ENCODE data around the gene HDGFL2.

Gene HDGFL2

DNA sequence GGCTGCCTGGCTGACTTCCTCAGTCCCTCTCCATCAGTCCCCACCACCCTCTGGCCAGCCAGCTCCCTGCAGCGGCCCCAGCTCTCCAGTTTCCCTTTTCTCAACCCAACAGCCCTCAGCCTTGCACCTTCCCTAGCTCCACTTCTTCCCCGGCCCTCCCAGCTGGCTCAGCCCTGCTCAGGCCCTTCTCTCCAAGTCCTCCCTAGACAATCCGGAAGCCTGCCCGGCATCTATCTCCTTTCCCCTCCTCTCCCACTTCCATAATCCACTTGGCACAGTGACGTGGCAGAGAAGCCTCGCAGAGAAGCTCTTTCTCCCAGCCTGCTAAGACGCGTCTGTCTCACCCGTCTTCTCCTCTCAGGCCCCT lies 15.6 kb upstream of the HDGFL2 start:
- Histone ChIP-seq H3K4me1 (ENCODE audit: control insufficient read depth in 1 of 2, insufficient read depth in 2 of 2, low read length in 2 of 2) (peaks cover 0 to 26% of the 10 kb centered on the region in 2 donors), H3K9me3 (ENCODE audit: control insufficient read depth in 1 of 2, low read length in 2 of 2) (no peaks in the 10 kb centered on the region), H3K4me3 (ENCODE audit: low read depth in 1 of 2, low read length in 2 of 2) (peak overlapping the region; percentile 68 to 74), H3K27me3 (ENCODE audit: low read depth, low read length) (no peaks in the 10 kb centered on the region), H3K36me3 (ENCODE audit: control insufficient read depth in 1 of 2, insufficient read depth in 2 of 2, low read length in 2 of 2) (peaks cover 10 to 28% of the 10 kb centered on the region in 2 donors), H3K27ac (ENCODE audit: low read length) (peak overlapping the region; percentile 77)

DNA sequence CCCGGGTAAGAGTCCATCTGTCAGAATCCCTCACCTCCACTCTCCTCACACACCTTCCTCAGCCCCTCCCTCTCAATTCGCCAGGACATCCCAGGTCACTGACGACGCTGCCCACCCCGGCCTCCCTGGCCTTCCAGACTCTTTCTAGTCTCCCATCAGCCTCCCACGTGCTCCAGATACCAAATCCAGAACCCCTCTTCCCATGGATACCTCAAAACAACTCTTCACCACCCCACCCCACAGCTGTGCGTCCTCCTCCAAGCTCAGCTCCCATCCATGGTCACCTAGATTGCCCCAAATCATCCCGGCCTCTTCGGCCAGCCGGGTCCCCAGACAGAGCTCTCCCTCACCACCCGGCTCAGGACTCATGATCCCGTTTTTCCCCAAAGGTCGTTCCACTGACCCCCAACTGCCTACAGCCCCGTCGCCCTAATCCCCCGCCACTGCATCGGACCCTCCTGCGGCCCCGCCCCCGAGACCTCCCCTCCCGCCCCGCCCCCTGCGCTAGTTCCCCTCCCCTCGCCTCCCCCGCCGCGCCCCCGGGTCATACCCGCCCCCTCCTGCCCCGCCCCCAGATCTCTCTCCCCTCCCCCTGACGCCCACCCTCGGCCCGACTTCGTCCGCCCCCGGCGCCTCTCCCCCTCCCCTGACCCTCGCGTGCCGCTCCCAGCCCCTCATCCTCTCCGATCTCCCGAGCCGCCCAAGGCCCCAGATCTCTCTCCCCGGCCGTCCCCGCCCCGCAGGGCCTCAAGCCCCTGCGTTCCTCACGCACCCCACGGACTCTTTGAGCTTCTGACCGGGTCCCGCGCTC lies 15.0 kb upstream of the HDGFL2 start:
- peaks cover 0 to 26% of the 10 kb centered on the region in 2 donors for H3K4me1 ChIP-seq (ENCODE audit: control insufficient read depth in 1 of 2, insufficient read depth in 2 of 2, low read length in 2 of 2)
- no peaks in the 10 kb centered on the region for H3K27me3 ChIP-seq (ENCODE audit: low read depth, low read length)
- H3K36me3 ChIP-seq (ENCODE audit: control insufficient read depth in 1 of 2, insufficient read depth in 2 of 2, low read length in 2 of 2), result peaks cover 10 to 23% of the 10 kb centered on the region in 2 donors
- no peaks in the 10 kb centered on the region for H3K9me3 ChIP-seq (ENCODE audit: control insufficient read depth in 1 of 2, low read length in 2 of 2)
- H3K4me3 ChIP-seq (ENCODE audit: low read depth in 1 of 2, low read length in 2 of 2), result peak overlapping the region; percentile 68 to 74
- H3K27ac ChIP-seq (ENCODE audit: low read length), result peak overlapping the region; percentile 77

DNA sequence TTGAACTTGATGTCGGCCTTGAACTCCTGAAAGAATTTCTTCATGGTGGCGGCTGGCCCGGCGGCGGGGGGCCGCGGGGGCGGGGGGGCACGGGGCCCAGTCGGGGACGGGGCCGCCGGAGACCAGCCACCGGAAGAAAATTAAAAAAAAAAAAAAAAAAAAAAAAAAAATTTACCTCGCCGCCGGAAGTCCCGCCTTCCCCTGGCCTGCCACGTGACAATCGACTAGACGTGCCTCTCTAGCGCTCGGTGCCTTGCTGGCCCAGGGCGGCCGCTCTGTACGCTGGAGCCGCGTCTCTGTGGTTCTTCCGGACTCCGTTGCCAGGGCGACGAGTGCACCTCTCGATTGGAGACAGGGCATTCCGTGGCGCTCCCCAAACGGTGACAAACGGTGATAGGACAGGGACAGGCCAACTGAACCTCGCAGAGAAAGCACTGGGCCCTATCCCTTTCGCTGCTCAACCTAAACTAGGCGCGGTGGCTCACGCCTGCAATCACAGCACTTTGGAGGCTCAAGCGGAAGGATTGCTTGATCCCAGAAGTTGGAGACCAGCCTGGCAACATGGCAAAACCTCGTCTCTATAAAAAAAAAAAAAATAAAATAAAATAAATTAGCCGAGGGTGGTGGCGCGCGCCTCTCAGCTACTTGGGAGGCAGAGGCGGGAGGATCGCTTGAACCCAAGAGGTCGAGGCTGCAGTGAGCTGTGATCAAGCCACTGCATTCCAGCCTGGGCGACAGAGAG lies 14.3 kb upstream of the HDGFL2 start, which contains the start of gene UBXN6:
Gene UBXN6 (minus strand): TSS at position 141 of the 742 bp plus-strand sequence. CDS start 97 bp downstream, at position 44.
- Histone ChIP-seq H3K4me1 (ENCODE audit: control insufficient read depth in 1 of 2, insufficient read depth in 2 of 2, low read length in 2 of 2) (peaks cover 0 to 26% of the 10 kb centered on the region in 2 donors), H3K27ac (ENCODE audit: low read length) (peak within 1 kb of the TSS; percentile 77), H3K4me3 (ENCODE audit: low read depth in 1 of 2, low read length in 2 of 2) (peak within 1 kb of the TSS; percentile 68 to 74), H3K27me3 (ENCODE audit: low read depth, low read length) (no peaks in the 10 kb centered on the region), H3K36me3 (ENCODE audit: control insufficient read depth in 1 of 2, insufficient read depth in 2 of 2, low read length in 2 of 2) (peaks cover 7 to 15% of the 10 kb centered on the region in 2 donors), H3K9me3 (ENCODE audit: control insufficient read depth in 1 of 2, low read length in 2 of 2) (no peaks in the 10 kb centered on the region)

DNA sequence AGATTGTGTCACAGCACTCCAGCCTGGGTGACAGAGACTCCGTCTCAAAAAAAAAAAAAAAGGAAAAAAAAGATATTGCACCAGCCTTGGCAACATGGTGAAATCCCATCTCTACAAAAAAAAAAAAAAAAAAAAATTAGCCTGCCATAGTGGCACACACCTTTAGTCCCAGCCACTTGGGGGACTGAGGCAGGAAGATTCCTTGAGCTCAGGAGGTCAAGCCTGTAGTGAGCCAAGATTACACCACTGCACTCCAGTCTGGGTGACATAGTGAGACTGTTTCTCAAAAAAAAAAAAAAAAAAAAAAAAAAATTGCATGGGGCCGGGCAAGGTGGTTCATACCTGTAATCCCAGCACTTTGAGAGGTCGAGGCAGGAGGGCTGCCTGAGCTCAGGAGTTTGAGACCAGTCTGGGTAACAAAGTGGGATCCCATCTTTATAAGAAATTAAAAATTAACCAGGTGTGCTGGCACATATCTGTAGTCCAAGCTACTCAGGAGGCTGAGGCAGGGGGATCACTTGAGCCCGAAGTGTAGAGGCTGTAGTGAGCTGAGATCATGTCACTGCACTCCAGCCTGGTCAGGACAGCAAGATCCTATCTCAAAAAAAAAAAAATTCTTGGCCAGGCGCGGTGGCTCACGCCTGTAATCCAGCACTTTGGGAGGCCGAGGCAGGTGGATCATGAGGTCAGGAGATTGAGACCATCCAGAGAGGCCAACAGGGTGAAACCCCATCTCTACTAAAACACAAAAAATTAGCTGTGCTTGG lies 7.1 kb upstream of the HDGFL2 start:
- H3K4me1 ChIP-seq (ENCODE audit: control insufficient read depth in 1 of 2, insufficient read depth in 2 of 2, low read length in 2 of 2), result no peaks in the 10 kb centered on the region
- H3K36me3 ChIP-seq (ENCODE audit: control insufficient read depth in 1 of 2, insufficient read depth in 2 of 2, low read length in 2 of 2), result no peaks in the 10 kb centered on the region
- no peak overlapping the region for H3K27ac ChIP-seq (ENCODE audit: low read length)
- H3K27me3 ChIP-seq (ENCODE audit: low read depth, low read length), result no peaks in the 10 kb centered on the region
- no peak overlapping the region for H3K4me3 ChIP-seq (ENCODE audit: low read depth in 1 of 2, low read length in 2 of 2)
- H3K9me3 ChIP-seq (ENCODE audit: control insufficient read depth in 1 of 2, low read length in 2 of 2), result no peaks in the 10 kb centered on the region

DNA sequence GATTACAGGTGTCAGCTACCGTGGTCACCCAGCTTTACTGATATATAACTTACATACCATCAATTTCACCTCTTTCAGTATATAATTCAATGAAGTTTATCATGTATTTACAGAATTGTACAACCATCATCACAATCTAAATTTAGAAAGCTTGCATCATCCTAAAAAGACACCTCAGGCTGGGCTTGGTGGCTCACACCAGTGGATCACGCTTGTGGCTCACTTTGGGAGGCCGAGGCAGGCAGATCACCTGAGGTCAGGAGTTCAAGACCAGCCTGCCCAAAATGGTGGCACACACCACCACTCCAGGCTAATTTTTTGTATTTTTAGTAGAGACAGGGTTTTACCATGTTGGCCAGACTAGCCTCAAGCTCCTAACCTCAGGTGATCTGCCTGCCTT lies 4.3 kb upstream of the HDGFL2 start:
- H3K4me1 ChIP-seq (ENCODE audit: control insufficient read depth in 1 of 2, insufficient read depth in 2 of 2, low read length in 2 of 2), result peaks cover 0 to 3% of the 10 kb centered on the region in 2 donors
- no peaks in the 10 kb centered on the region for H3K27me3 ChIP-seq (ENCODE audit: low read depth, low read length)
- no peak overlapping the region for H3K4me3 ChIP-seq (ENCODE audit: low read depth in 1 of 2, low read length in 2 of 2)
- no peaks in the 10 kb centered on the region for H3K36me3 ChIP-seq (ENCODE audit: control insufficient read depth in 1 of 2, insufficient read depth in 2 of 2, low read length in 2 of 2)
- no peaks in the 10 kb centered on the region for H3K9me3 ChIP-seq (ENCODE audit: control insufficient read depth in 1 of 2, low read length in 2 of 2)
- no peak overlapping the region for H3K27ac ChIP-seq (ENCODE audit: low read length)

DNA sequence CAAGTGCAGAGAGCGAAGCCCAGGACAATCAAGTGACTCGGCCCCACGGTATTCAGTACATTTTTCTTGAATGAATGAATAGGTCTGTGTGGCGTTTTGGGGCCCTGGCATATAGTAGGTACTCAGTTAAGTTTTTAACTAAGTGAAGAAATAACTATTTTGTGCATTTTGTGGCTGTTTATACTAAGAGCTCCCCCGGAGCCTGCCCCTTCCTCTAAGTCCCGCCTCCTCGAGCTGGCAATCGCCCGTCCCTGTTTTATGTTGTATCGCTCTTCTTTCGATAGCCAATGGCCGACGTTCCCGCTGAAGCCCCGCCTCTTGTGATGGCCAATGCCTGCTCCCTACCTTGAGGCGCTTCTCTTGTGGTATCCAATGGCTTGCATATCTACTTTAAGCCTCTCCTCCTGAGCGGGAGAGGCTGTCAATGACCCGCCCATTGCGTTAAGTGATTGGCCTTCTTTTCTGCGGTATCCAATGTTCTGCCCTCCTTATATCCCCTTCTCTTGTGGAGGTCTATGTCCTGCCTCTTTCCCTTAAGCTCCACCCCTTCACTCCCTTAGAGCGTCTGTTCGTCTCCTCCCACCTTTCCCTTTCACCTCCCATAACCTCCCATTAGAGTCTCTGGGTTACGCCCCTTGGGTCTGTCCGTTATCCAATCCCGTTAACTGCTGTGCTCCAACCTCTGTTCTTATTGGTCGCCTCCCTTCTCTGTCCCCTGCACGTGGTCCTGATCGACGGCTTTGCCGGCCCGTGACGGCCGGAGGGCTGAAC lies 509 bp upstream of the HDGFL2 start:
- H3K27me3 ChIP-seq (ENCODE audit: low read depth, low read length), result no peaks in the 10 kb centered on the region
- peak overlapping the region; percentile 81 to 96 for H3K4me3 ChIP-seq (ENCODE audit: low read depth in 1 of 2, low read length in 2 of 2)
- peaks cover 0 to 24% of the 10 kb centered on the region in 2 donors for H3K4me1 ChIP-seq (ENCODE audit: control insufficient read depth in 1 of 2, insufficient read depth in 2 of 2, low read length in 2 of 2)
- peak overlapping the region; percentile 93 for H3K27ac ChIP-seq (ENCODE audit: low read length)
- no peaks in the 10 kb centered on the region for H3K9me3 ChIP-seq (ENCODE audit: control insufficient read depth in 1 of 2, low read length in 2 of 2)
- H3K36me3 ChIP-seq (ENCODE audit: control insufficient read depth in 1 of 2, insufficient read depth in 2 of 2, low read length in 2 of 2), result peaks cover 0 to 10% of the 10 kb centered on the region in 2 donors

DNA sequence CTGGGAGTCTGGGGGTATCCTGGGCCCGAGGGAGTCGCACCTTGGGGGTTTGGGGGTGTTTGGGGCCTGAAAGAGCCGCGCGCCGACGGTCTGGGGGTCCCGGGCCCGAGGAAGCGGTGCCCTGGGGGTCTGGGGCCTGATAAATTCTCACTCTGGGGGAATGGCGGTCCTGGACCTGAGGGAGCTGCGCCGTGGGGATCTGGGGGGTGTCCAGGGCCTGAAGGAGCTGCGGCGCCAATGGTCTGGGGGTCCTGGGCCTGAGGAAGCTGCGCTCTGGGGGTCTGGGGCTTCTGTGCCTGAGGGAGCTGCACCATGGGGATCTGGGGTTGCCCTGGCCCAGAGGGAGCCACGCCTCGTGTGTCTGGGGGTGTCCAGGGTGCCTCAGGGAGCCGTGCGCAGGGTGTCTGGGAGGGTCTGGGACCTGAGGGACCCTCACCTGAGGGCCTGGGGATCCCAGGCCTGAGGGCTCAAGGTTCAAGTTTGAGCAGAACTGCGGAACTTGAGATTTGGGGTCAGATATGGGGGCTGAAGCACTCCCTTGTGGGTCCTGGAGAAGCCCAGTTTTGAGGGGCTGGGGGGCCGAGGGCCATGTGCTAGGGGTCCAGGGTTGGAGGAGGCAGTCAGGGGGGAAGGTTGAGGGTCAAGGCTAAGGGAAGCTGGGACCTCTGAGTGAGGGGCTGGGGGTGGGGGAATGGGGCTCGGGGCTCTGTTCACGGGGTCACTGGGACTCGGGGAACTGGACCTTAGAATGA lies 1.1 kb downstream of the HDGFL2 start:
- Histone ChIP-seq H3K9me3 (ENCODE audit: control insufficient read depth in 1 of 2, low read length in 2 of 2) (no peaks in the 10 kb centered on the region), H3K4me1 (ENCODE audit: control insufficient read depth in 1 of 2, insufficient read depth in 2 of 2, low read length in 2 of 2) (peaks cover 0 to 24% of the 10 kb centered on the region in 2 donors), H3K27ac (ENCODE audit: low read length) (no peak overlapping the region), H3K27me3 (ENCODE audit: low read depth, low read length) (no peaks in the 10 kb centered on the region), H3K4me3 (ENCODE audit: low read depth in 1 of 2, low read length in 2 of 2) (peak overlapping the region; percentile 55 to 96), H3K36me3 (ENCODE audit: control insufficient read depth in 1 of 2, insufficient read depth in 2 of 2, low read length in 2 of 2) (peaks cover 0 to 23% of the 10 kb centered on the region in 2 donors)

DNA sequence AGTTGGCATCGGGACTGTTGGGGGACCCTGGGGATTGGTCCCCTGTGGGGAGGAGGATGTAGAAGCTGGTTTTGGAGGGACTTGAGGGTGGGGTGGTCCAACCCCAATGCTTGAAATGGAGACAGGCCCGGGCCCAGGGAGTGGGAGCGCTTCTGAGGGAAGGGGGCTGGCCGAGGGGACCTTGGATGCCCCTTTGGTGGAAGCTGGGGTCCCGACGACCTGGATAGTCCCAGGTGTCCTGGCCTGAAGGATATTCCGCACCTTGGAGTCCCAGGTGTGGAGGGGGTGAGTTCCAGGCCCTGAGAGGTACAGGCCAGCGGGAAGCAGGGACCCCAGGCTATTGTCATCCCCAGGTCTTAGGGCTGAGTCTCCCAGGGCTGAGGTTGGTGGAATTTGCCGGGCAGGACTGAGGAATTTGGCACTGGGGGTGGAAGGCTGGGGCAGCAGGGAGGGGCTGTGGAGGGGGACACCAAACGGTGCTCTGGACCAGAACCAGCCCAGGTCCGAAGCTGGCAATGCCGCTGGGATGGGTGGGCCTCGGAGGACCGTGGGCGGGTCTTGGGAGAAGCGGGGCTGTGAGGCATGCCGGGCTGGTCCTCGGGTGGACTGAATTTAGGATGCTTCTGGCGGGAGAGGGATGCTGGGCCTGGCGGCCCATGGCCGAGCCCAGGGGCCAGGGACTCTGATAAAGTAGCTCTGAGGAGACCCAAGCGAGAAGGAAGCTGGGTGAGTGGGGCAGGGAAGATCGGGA lies 1.8 kb downstream of the HDGFL2 start:
- Histone ChIP-seq H3K4me3 (ENCODE audit: low read depth in 1 of 2, low read length in 2 of 2) (peak overlapping the region in 1 of 2 donors; percentile 96), H3K27ac (ENCODE audit: low read length) (no peak overlapping the region), H3K4me1 (ENCODE audit: control insufficient read depth in 1 of 2, insufficient read depth in 2 of 2, low read length in 2 of 2) (peaks cover 0 to 24% of the 10 kb centered on the region in 2 donors), H3K36me3 (ENCODE audit: control insufficient read depth in 1 of 2, insufficient read depth in 2 of 2, low read length in 2 of 2) (peaks cover 0 to 28% of the 10 kb centered on the region in 2 donors), H3K9me3 (ENCODE audit: control insufficient read depth in 1 of 2, low read length in 2 of 2) (no peaks in the 10 kb centered on the region), H3K27me3 (ENCODE audit: low read depth, low read length) (no peaks in the 10 kb centered on the region)

DNA sequence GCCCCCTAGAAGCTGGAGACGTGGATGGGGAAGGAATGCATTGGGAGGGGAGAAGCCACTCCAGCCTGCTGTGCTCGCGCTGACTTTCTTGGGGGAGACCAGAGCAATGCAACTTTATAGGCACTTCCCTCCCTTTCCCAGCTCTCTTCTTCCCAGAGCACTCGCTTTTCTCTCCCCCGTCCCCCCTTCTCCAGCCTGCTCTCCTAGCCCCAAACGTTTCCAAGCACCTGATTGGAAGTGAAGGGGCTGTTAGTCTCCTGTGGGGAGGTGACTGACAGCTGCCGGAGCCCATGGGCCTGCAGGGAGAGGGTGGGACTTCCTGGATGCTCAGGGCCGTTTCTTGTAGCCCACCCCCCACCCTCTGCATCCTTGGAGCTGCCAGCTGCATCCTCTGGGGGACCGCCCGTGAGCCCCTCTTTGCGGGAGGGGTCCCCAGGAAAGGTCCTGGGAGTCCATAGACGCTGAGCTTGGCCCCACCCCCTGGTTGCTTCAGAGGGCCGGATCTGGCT lies 2.5 kb downstream of the HDGFL2 start:
- H3K27me3 ChIP-seq (ENCODE audit: low read depth, low read length), result no peaks in the 10 kb centered on the region
- no peak overlapping the region for H3K27ac ChIP-seq (ENCODE audit: low read length)
- peak overlapping the region in 1 of 2 donors; percentile 96 for H3K4me3 ChIP-seq (ENCODE audit: low read depth in 1 of 2, low read length in 2 of 2)
- no peaks in the 10 kb centered on the region for H3K9me3 ChIP-seq (ENCODE audit: control insufficient read depth in 1 of 2, low read length in 2 of 2)
- H3K4me1 ChIP-seq (ENCODE audit: control insufficient read depth in 1 of 2, insufficient read depth in 2 of 2, low read length in 2 of 2), result peaks cover 0 to 24% of the 10 kb centered on the region in 2 donors
- H3K36me3 ChIP-seq (ENCODE audit: control insufficient read depth in 1 of 2, insufficient read depth in 2 of 2, low read length in 2 of 2), result peaks cover 0 to 28% of the 10 kb centered on the region in 2 donors

Data from muscle layer of duodenum (tissue), 2 donors.